Effector CD4-positive, alpha-beta T cell (primary cell): ENCODE results near the gene COX10.
"Not testable (repeated sequence)": the region's sequence is repeated elsewhere in the genome, so short reads cannot be mapped to it uniquely, and the experiment has no call there.

ENCODE experiments used
- DNase-seq: peaks from one replicate; pipeline ENCODE4 v3.0.0-alpha.2; 2020

The COX10 gene

GRCh38 chr17:14124854-14125253 is 55.5 kb downstream of the COX10 start:
- DNase-seq: no peak

DNA sequence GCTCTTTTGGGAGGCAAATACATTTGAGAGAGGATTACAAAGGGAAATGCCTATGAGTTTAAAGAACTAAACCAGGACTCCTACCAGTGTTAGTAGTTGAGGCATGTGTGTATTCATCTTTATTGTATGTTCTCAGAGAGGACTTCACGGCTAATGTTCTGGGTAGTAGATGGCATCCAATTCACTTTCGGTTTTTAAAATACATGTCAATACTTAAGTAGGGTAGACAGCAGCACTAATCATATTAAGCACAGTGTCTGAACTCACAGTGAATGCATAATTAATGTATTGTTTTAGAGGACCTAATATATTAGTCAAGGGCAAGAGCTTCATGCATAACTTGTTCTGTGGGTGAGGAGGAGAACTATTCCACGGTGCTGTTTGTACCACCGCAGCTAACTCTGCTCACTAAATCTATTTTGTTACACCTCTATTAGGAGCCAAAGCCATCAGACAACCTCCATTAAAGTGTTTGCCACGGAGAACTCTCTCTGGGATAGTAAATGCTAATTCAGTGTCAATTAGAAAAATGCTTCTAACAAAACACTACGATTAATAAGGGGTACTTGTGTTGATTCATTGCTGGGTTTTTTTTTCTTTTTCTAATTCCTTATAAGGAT is 56.3 kb downstream of the COX10 start:
- no peak for DNase-seq

- no peak for DNase-seq
Observed at GRCh38 chr17:14133104-14133503, 63.8 kb downstream of the COX10 start.

GRCh38 chr17:14134456-14134855 is 65.2 kb downstream of the COX10 start:
- no peak for DNase-seq

DNA sequence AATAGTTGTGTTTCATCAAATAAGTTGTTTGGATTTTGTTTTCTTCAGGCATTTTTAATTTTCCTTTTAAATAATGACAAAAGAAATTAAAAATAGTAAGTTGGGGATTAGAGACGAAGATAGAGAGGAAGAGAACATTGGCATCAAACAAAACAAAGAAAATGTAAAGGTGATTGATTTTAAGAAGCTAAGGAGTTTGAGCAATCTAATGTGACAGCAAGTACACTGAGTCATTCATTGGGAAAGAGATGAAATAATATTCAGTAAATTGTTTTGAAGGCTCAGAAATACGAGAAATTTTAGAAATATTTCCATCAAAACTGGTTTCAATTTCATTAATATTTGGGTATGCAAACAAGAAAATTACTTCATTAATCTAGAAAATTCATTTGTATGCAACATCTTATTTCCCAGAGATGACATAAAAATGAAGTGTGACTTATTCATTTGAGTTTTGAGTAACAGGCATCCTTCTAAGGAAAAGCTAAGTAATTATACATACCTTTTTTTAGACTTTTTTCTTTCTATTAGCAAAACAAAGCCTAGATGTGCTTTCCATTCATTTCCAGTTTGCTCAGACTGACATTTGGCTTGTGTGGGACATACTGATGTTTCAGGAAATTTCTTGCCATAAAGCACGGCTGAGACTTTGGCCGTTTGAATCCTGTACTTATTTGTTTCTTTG is 66.7 kb downstream of the COX10 start:
- DNase-seq: no peak

DNA sequence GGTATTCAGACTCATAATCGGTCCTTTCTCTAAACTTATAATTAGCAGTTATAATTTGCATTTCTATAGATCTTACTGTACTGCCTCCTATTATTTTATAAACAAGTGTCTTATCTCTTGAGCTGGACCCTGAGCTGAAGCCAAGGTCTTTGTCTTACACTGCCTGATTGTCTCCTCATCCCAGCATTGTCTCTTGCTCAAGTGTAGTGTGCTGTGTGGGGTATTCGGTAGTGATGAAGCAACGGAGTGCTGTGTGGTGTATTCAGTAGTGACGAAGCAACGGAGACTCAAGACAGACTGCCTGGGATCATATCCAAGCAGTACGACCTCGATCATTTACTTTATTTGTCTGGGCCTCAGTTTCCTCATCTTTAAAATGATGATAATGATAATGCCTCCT is 69.3 kb downstream of the COX10 start:
- no peak for DNase-seq

GRCh38 chr17:14143688-14144087 is 74.4 kb downstream of the COX10 start:
- DNase-seq: no peak

- DNase-seq: no peak
Observed at GRCh38 chr17:14144508-14144907, 75.2 kb downstream of the COX10 start.

- DNase-seq: no peak
Observed at GRCh38 chr17:14149751-14150150, 80.4 kb downstream of the COX10 start.

DNA sequence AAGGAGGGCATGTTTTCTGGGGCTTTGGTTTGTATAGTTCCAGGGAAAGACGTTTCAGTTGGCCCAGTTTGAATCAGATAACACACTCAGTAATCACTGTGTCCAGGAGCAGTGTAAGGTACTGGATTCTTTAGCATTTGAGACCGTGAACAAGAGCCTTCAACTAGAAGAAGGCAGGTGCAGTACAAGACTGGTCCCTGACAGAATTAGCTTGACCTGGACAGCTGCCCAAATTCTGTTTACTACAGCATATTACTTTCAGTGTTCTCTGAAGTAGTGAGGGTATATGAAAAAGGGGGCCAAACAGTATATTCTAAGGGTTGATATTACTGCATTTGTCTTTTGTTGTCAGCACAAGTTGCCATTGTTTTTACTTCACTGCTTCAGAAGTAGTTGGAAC is 81.3 kb downstream of the COX10 start:
- DNase-seq: no peak

DNA sequence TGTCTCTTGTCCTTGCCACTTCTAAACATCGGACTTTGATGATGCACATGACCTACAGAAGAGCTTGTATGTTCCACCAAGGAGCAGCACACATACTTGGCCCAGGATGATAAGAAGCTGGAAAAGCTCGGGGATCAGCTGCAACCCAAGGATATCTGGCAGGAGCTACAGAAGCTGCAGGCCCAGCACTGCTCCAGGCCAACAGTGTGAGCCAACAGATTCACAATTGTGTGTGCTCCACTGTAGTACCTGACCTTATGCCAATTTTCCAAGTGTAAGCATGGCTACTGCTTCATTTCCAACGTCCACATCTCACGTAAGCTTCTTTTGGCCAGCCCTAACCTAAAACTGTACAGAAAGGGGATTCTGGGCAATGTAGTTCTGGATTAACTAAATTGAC is 83.4 kb downstream of the COX10 start:
- no peak for DNase-seq

DNA sequence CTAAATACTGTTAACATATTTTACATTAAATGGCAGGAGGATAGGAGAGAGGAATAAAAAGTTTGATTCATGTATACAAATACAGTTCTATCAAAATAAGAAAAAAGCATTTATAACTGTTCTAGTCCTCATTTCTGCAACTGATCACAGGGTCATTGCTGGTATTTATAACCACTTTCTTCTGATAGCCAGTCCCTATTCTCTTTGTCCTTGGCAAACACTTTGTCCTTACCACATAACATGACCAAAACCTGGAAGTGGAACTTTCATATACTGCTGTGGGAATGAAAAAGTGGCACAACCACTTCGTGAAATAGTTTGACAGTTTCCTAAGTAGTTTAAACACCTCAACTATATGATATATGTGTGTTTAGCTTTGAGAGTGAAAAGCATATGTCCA is 84.1 kb downstream of the COX10 start:
- no peak for DNase-seq

GRCh38 chr17:14156689-14157088 is 87.4 kb downstream of the COX10 start:
- no peak for DNase-seq

DNA sequence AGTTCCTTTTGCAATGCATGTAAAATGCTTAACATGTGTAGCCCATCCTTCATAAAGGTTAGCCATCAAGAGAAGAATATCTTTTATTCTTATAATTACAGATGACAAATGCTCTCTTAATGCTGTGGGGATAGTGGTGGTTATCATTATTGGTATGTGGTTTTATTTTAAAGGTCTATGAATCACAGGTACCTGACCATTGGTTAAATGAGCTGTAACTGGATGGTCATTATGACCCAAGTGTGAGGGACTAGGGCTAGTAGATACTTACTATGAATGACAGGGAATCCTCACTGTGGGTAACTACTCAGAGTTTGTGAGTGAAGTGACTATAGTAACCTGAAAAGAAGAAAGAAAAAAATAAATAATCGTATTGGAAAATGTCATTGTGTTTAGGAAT is 88.5 kb downstream of the COX10 start:
- DNase-seq: no peak

- no peak for DNase-seq
Observed at GRCh38 chr17:14158707-14159106, 89.4 kb downstream of the COX10 start.

DNA sequence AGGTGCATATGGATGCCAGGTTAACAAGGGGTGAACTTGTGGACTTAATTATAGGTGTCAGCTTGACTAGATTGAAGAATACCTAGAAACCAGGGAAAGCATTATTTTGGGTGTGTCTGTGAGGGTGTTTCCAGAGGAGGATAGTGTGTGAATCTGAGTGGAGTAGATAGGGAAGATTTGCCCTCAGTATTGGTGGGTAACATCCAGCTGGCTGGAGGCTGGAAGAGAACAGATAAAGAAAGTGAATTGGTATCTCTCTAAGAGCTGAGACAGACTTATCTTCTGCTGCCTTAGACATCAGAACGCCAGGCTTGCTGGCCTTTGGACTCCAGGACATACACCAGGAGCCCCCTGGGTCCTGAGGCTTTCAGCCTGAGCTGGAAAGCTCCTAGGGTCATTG is 92.1 kb downstream of the COX10 start:
- no peak for DNase-seq

- DNase-seq: no peak
Observed at GRCh38 chr17:14165616-14166015, 96.3 kb downstream of the COX10 start.

- DNase-seq: not testable (repeated sequence)
Observed at GRCh38 chr17:14167831-14168230, 98.5 kb downstream of the COX10 start.

DNA sequence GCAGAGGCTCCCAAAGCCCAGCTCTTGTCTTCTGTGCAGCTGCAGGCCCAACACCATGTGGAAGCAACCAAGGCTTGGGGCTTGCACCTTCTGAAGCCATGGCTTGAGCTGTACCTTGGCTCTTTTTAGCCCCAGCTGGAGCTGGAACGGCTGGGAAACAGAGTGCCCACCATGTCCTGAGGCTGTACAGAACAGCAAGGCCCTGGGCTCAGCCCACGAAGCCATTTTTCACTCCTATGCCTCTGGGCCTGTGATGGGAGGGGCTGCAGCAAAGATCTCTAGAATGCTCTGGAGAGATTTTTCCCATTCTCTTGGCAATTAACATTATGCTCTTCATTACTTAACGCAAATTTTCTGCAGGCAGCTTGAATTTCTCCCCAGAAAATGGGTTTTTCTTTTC is 99.3 kb downstream of the COX10 start:
- DNase-seq: no peak

DNA sequence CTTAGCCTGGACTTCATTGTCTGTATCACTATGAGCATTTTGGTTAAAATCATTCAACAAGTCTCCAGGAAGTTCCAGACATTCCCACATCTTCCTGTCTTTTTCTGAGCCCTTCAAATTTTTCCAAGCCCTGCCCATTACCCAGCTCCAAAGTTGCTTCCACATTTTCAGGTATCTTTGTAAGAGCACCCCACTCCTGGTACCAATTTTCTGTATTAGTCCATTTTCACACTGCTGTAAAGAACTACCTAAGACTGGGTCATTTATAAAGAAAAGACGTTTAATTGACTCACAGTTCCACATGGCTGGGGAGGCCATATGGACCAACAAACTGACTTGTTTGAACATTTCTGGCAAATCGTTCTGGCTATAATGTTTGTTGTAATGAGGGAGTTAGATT is 100.0 kb downstream of the COX10 start:
- DNase-seq: no peak

DNA sequence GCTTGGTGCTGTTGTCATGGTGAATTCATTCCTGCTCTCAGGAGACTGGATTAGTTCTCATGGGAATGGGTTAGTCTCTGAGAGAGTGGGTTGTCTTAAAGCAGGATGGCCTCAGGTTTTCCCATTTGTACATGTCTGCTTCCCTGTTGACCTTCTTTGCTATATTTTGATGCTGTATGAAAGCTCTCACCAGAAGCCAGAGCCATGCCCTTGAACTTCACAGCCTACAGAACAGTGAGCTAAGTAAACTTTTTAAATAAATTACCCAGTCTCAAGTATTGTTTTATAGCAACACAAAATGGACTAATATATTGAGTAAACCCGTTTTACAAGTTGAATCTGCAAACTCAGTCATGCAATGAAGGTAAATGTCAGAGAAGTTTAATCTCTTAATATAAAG is 100.6 kb downstream of the COX10 start:
- no peak for DNase-seq

GRCh38 chr17:14176989-14177388 is 107.7 kb downstream of the COX10 start:
- DNase-seq: not testable (repeated sequence)

DNA sequence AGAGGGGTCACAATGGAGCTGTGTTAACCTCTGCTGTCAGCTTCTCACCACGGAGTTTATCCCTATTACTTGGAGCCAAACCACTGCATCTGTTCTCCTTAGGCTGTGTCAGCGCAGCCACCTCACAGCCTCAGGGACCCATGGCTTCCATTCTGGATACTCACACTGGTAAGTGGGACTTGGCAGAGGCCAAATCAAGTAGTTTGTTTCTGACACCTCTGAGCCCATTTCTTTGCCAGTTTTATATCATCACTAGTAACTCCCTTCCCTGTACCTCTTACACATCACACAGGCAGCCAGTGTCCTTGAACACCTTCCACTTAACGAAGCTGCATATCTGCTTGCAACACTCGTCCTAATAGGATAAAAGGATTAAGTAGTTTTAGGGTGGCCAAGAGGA is 108.5 kb downstream of the COX10 start:
- not testable (repeated sequence) for DNase-seq

- not testable (repeated sequence) for DNase-seq
Observed at GRCh38 chr17:14179951-14180350, 110.6 kb downstream of the COX10 start.

GRCh38 chr17:14182084-14182483 is 112.8 kb downstream of the COX10 start:
- DNase-seq: not testable (repeated sequence)
